KMS-11 (cell line): ENCODE measurements around the gene SELENOO.

Experiments used
- H2AFZ ChIP-seq: fragments of 200-600 bp; sonication (generic); 2 replicates; pipeline ENCODE4 v1.6.1; 2016; ENCODE audit warnings: antibody characterized with exemption, mixed run types, low read depth
- H3K27ac ChIP-seq: fragments of 200-600 bp; sonication (generic); 2 replicates; pipeline ENCODE4 v1.6.1; 2016; ENCODE audit warnings: mild to moderate bottlenecking, mixed run types
- H3K27me3 ChIP-seq: fragments of 200-600 bp; sonication (generic); 2 replicates; pipeline ENCODE4 v1.6.1; 2017; ENCODE audit warnings: mild to moderate bottlenecking, low read depth, mixed run types, moderate library complexity; ENCODE audit not compliant: insufficient read depth
- H3K36me3 ChIP-seq: fragments of 200-600 bp; sonication (generic); 2 replicates; pipeline ENCODE4 v1.6.1; 2017; ENCODE audit warnings: mild to moderate bottlenecking, mixed run types; ENCODE audit not compliant: insufficient read depth
- H3K4me1 ChIP-seq: fragments of 200-600 bp; sonication (generic); 2 replicates; pipeline ENCODE4 v1.6.1; 2016; ENCODE audit warnings: mild to moderate bottlenecking, low read depth, mixed run types; ENCODE audit not compliant: poor library complexity, severe bottlenecking
- H3K4me2 ChIP-seq: fragments of 200-600 bp; sonication (generic); 2 replicates; pipeline ENCODE4 v1.7.0; 2016; ENCODE audit warnings: mild to moderate bottlenecking, mixed run types
- H3K4me3 ChIP-seq: fragments of 200-600 bp; sonication (generic); IDR thresholded peaks from 2 replicates; pipeline ENCODE4 v1.6.1; 2017; ENCODE audit warnings: low read depth, low read length, mixed read lengths; ENCODE audit not compliant: insufficient read depth
- H3K79me2 ChIP-seq: fragments of 200-600 bp; sonication (generic); 2 replicates; pipeline ENCODE4 v1.6.1; 2016; ENCODE audit warnings: low read depth, mixed run types; ENCODE audit not compliant: insufficient read depth
- H3K9ac ChIP-seq: fragments of 200-600 bp; sonication (generic); 2 replicates; pipeline ENCODE4 v1.6.1; 2016; ENCODE audit warnings: mild to moderate bottlenecking, mixed run types
- H4K20me1 ChIP-seq: fragments of 200-600 bp; sonication (generic); 2 replicates; pipeline ENCODE4 v1.6.1; 2016; ENCODE audit warnings: mild to moderate bottlenecking, mixed run types; ENCODE audit not compliant: insufficient read depth
- CTCF ChIP-seq: fragments of 200-600 bp; sonication (generic); conservative IDR thresholded peaks from 2 replicates; pipeline ENCODE4 v1.6.1; 2017; ENCODE audit warnings: low read depth, mild to moderate bottlenecking, antibody characterized with exemption, low read length, moderate library complexity, mixed read lengths

The SELENOO gene

GRCh38 chr22:50178471-50178864 lies 22.3 kb upstream of the SELENOO start:
- Histone ChIP-seq H3K4me1 (no peaks in the 10 kb centered on the region), H3K79me2 (no peaks in the 10 kb centered on the region), H3K27me3 (no peaks in the 10 kb centered on the region), H4K20me1 (no peaks in the 10 kb centered on the region), H3K4me2 (no peak overlapping the region), H3K36me3 (no peaks in the 10 kb centered on the region), H3K27ac (no peak overlapping the region), H3K9ac (no peak overlapping the region), H3K4me3 (no peak overlapping the region), H2AFZ (no peak overlapping the region)
- no peak for TF ChIP-seq CTCF

- no peaks in the 10 kb centered on the region for H3K79me2 ChIP-seq
- H3K4me3 ChIP-seq: no peak overlapping the region
- no peaks in the 10 kb centered on the region for H4K20me1 ChIP-seq
- H3K36me3 ChIP-seq: no peaks in the 10 kb centered on the region
- H3K27ac ChIP-seq: no peak overlapping the region
- no peak overlapping the region for H3K9ac ChIP-seq
- H2AFZ ChIP-seq: no peak overlapping the region
- no peak overlapping the region for H3K4me2 ChIP-seq
- H3K4me1 ChIP-seq: no peaks in the 10 kb centered on the region
- TF ChIP-seq CTCF: no peak
- H3K27me3 ChIP-seq: no peaks in the 10 kb centered on the region
These were observed 21.6 kb upstream of the SELENOO start for GRCh38 chr22:50178871-50179869.

- Histone ChIP-seq H3K4me2 (no peak overlapping the region), H3K27ac (no peak overlapping the region), H3K27me3 (no peaks in the 10 kb centered on the region), H3K4me3 (no peak overlapping the region), H2AFZ (no peak overlapping the region), H3K9ac (no peak overlapping the region), H4K20me1 (no peaks in the 10 kb centered on the region), H3K36me3 (no peaks in the 10 kb centered on the region), H3K4me1 (no peaks in the 10 kb centered on the region), H3K79me2 (no peaks in the 10 kb centered on the region)
- TF ChIP-seq CTCF: no peak
These were observed 20.7 kb upstream of the SELENOO start for GRCh38 chr22:50179937-50180726.

- no peak for TF ChIP-seq CTCF
- H3K27ac ChIP-seq: no peak overlapping the region
- no peaks in the 10 kb centered on the region for H3K79me2 ChIP-seq
- H3K27me3 ChIP-seq: no peaks in the 10 kb centered on the region
- no peaks in the 10 kb centered on the region for H3K36me3 ChIP-seq
- H3K9ac ChIP-seq: no peak overlapping the region
- H3K4me3 ChIP-seq: no peak overlapping the region
- no peak overlapping the region for H3K4me2 ChIP-seq
- H4K20me1 ChIP-seq: no peaks in the 10 kb centered on the region
- H3K4me1 ChIP-seq: no peaks in the 10 kb centered on the region
- H2AFZ ChIP-seq: no peak overlapping the region
These were observed 19.9 kb upstream of the SELENOO start for GRCh38 chr22:50180727-50181521.
